ENCODE measurements around the gene HARBI1.

HARBI1 gene, protein sequence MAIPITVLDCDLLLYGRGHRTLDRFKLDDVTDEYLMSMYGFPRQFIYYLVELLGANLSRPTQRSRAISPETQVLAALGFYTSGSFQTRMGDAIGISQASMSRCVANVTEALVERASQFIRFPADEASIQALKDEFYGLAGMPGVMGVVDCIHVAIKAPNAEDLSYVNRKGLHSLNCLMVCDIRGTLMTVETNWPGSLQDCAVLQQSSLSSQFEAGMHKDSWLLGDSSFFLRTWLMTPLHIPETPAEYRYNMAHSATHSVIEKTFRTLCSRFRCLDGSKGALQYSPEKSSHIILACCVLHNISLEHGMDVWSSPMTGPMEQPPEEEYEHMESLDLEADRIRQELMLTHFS

DNA sequence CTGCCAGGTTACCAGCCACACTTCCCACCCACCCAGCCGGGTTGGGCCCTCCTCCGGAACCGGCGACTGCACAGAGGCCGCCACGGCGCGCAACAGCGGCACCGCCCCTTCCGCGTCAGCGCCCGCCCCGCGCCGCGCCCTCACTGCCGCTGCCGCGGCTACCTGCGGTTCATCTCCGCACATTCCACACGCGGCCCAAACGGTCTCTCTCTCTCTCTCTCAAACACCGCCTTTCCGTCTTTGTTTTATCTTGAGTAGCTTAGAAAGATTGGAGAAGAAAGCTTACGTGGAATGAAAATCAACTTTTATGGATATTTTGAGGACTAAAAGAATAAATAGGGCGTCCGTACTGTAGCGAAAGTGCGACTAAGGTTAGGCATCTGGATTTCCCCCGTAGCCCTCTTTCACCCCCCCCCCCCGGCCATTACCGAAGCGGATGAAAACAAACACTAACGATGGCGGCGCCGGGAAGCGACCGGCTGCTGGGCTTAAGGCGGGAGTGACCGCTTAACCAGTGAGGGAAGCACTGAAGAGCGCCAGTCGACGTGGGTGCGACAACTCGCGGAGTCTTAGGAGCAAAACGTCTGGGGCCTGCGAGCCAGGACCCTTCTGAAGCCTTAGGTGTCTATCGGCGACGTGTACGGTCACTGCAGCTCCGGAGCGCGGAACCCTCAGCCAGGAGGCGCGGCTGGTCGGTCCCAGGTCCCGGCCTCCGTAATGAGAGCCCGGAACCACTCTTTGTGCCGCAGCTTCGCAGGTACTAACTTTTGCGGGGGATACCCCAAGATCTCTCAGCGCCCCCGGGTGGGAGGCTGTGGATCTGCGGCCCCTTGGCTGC is at the start of gene HARBI1, which contains the start of gene ATG13:
TSS of gene HARBI1 (minus strand) at position 94 of the 838 bp plus-strand sequence. CDS start 990 bp downstream, outside the sequence.
TSS of gene ATG13 (plus strand) at position 420 of the 838 bp plus-strand sequence. CDS start 26,739 bp downstream, outside the sequence.
- peak; percentile 84 for DNase-seq

DNA sequence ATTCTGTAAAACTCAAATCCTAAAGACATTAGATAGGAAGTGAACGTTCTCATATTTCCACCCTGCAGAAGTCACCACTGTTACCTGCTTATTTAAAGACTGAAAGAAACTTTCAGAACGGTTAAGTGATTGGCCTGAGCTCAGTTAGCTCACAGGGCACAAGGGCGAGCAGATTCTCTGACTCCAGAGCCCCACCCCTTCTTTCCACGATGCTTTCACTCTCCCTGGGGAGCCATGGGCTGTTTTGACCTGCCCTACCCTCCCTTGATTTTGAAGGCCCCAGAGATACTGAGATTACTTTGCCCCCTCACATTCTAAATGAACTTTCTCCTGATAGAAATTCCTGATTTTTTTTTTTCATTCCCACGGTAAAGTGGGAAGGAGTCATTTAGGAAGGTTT is 49.5 kb upstream of the HARBI1 start:
- no peak for DNase-seq

DNA sequence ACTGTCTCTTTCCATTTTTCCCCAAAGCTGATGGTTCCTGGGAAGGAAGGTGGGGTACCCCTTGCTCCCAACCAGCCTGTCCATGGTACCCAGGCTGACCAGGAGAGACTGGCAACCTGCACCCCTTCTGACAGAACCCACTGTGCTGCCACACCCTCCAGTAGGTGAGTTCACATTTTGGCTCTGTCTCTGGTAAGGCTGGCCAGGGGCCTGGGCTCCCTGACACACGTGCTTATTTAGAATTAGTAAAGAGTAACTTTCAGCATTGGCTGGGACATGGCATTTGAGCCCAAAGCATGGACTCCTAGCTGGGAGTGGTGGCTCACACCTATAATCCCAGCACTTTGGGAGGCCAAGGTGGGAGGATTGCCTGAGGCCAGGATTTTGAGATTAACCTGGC is 48.3 kb upstream of the HARBI1 start:
- no peak for DNase-seq

DNA sequence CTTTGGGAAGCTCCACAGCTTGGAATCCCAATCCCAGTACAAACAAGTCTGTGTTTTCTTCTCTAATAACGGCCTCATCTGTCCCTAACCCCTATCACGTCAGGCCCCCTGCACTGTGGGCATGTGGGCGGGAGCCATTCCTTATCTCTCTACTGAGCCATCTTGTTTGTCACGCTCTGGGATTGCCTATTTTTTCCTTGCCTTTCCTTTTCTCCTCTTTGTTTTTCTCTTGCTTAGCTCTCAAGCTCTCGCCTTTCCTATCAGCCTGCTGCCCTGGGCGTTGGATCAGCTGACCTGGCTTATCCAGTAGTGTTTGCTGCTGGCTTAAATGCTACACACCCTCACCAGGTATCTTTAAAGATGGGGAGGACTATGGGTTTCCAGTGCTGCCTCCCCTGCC is 47.6 kb upstream of the HARBI1 start:
- DNase-seq = no peak

DNA sequence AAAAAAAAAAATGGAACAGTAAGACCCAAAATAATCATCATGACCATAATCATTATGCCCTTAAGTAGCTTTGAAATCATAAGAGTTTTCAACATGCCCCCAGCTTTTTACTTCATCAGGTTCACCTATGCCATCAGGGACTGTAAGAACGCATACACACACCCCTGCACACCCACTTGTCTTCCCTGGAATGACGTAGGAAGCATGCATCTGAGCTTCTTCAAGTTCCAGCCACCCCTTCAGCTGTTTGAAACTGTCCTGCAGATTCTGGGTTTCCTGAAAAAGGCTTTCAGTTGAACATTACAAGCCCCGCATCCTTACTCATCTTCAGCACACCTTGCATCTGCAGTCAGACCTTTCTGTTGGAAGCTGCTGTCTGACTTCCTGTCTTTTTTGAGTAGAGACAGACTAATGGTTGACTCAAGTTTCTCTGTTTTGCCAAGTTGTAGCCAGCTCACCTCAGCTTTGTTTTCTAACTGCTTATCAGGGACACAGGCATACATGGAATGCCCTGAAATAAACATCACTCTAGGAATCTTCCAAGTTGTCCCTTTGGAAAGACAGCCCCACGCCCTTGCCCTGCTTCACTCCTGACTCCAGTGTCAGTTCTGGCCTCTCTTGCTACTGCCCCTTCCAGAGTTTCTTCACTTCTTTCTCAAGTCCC is 46.4 kb upstream of the HARBI1 start:
- DNase-seq = no peak

DNA sequence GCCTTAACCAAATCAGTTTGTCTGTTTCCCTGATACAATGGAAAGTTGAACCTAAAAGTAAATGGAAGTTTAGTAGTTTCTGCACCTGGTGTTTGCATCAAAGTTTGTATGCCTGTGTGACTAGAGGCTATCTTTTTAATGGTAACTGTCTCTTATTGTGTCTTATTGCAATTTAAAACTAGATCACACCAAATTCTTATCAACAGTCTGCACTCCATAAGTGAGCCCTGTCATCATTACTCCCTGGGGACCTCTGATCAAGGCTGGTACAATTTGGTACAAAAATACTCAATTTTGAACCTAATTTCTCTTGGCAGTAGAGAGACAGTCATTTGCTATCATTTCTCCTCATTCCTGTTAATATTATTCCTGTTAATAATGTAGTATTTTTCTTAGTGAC is 45.3 kb upstream of the HARBI1 start:
- no peak for DNase-seq

DNA sequence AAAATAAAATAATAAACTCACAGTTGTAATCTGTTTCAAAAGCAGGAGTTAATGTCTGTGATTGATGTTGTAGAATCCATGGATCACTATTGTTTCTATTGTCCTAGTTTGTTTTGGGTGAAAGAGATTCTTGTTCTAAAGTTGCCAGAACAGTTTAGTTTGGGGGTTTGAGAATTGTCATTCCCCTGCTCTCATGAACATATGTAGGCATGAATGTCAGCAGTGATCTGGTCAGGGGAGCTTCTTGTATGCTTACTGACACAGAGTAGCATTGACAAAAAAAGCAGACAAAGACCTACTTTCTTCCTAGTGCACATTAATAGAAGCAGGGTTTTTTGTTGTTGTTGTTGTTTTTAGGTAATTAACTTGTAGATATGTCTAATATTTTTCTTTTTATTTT is 44.8 kb upstream of the HARBI1 start:
- no peak for DNase-seq

DNA sequence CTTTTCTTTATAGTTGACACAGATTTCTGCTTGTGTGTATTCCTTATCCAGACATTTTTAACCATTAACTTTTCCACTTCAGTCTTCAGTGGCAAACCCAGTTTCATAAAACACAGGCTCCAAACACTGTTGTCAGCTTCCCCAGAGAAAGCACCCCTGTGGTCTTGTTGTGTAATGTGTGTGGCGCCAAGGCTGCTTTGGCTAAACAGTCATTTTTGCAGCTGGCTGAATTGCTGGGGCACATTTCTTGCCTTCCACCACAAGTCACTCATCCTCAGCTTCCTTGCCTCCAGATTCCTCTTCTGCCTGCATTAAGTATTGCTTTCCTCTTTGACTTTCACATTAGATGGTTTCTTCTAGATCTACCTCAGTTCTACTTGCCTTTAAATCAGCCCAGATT is 42.9 kb upstream of the HARBI1 start:
- no peak for DNase-seq

DNA sequence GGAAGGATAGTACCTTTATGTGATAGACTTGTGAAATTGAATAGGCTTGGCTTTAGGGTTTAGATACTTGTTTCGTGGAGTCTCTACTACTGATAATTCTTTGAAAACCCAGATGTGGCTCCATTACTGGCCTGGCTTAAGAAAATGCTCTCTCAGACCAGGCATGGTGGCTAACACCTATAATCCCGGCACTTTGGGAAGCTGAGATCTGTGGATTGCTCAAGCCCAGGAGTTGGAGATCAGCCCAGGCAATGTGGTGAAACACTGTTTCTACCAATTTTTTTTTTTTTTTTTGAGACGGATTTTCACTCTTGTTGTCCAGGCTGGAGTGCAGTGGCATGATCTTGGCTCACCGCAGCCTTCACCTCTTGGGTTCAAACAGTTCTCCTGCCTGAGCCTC is 41.2 kb upstream of the HARBI1 start:
- DNase-seq = no peak

DNA sequence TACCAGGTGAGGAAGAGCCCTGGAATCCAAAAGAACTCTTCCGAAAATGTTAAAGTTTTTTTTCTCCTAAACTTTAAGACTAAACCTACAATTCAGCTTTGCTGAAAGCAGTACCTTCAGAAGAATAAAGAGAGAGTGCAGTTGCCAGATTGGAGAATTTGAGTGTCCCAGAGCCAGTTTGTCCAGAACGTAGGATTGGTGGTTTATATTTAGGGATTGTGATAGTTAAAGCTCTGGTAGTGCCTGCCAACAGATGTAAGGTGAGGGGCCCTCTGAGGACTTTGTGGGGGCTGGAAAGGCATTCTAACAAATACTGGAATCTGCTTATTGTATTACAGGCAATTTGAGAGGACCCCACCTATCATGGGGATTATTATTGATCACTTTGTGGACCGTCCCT is 40.2 kb upstream of the HARBI1 start:
- DNase-seq = no peak

DNA sequence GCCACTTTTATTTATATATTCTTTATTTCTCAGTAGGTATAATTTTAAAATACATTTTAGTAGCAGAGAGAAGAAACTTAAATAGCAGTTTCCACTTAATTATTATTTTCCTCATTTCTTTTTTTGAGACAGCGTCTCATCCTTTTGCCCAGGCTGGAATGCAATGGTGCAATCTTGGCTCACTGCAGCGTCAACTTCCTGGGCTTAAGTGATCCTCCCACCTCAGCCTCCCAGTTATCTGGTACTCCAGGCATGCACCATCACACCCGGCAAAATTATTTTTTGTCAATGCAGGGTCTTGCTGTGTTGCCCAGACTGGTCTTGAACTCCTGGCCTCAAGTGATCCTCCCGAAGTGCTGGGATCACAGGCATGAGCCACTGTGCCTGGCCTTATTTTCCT is 38.6 kb upstream of the HARBI1 start:
- no peak for DNase-seq

DNA sequence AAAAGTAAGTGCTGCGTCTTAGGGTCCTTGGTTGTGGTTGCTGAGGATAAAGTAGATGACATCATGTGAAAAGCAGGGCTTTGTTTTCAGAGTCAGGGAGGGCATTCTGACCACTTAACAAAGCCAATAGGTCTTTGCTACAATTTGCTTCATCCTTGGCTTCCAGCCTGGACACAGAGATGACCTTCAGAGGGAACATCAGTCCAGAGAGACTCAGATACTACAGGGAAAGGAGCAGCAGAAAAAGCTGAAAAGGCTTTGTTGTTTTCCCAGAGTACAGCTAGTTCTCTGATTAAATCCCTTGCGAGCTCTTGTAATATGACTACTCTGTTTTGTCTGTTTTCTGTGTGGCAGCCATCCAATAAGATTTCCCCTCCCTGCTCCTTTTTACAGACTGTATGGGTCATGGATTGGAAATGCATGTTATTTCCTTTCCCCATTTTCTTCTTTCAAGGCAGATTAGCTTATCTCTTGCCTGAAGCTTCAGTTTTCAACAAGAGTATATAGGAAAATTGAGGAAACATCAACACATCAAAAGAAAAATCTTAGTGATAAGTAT is 32.2 kb upstream of the HARBI1 start:
- peak; percentile 65 for DNase-seq

DNA sequence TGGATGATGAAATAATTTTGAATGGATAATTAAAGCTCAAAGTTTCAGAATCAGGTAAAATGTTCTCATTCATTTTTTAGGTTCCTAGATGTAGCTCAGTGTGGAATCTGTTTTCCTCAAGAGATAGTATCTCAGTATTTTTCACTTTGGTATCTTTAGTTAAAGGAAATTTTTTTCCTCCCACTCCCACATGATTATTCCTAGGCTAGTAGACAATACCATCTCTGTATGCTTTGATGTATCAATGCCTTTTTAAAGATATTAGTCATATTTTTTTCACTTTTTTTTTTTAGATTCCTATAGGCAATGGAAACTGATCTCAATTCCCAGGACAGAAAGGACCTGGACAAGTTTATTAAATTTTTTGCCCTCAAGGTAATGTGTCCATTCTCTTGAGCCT is 27.0 kb upstream of the HARBI1 start:
- no peak for DNase-seq

DNA sequence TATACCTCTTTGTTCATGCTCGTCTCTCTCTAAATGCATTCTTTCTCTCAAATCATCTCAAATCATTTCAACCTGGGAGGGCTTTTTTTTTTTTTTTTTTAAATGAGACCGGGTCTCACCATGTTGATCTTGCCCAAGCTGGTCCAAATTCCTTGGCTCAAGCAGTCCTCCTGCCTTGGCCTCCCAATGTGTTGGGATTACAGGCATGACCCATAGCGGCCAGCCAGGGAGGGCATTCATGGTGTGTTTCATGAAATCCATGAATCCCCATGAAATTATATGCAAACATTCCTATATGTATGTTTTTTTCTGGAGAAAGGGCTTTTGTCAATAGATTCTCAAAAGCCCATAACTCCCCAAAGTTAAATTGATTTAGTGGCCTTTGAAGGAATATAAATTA is 26.5 kb upstream of the HARBI1 start:
- no peak for DNase-seq

DNA sequence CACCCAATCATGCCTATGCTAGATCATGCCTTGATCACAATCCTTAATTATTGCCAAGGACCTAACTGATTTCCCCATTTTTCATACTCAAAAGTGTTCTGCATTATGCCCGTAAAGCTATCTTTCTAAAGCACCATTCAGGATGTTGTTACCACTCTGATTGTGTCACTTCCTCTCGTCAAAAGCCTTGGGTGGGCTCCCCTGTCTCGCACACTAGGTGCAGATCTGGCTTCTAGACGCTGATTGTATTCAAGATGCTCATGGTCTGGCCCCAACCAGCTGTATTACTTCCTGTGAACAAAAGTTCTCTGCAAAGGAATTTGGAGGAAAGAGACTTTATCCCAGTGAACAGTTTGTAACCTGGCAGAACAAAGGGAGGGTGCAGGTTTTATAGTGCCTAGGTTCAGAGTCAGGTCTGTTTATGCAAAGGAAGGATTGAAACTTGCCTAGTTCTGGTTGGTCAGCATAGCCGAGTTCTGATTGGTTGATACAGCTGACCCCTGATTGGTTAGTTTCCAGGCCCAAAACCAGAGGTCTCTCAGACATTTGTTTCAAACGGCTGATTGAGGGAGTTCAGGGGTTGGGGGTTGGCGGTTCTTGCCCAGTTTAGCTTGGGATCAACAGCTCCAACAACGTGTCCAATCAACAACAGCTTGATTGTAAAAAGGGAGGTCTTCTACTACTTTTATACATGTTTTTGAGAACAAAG is 25.8 kb upstream of the HARBI1 start:
- no peak for DNase-seq

DNA sequence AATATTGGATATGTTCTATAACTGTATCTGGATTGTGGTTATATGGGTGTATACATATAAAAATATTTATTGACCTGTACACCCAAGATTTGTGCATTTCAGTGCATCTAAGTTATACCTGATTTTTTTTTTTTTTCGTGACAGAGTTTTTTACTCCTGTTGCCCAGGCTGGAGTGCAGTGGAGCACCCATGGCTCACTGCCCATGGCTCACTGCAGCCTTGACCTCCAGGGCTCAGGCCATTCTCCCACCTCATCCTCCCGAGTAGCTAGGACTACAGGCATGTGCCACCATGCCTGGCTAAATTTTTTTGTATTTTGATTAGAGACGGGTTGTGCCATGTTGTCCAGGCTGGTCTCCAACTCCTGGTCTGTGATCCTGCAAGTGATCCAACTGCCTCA is 24.6 kb upstream of the HARBI1 start:
- no peak for DNase-seq

DNA sequence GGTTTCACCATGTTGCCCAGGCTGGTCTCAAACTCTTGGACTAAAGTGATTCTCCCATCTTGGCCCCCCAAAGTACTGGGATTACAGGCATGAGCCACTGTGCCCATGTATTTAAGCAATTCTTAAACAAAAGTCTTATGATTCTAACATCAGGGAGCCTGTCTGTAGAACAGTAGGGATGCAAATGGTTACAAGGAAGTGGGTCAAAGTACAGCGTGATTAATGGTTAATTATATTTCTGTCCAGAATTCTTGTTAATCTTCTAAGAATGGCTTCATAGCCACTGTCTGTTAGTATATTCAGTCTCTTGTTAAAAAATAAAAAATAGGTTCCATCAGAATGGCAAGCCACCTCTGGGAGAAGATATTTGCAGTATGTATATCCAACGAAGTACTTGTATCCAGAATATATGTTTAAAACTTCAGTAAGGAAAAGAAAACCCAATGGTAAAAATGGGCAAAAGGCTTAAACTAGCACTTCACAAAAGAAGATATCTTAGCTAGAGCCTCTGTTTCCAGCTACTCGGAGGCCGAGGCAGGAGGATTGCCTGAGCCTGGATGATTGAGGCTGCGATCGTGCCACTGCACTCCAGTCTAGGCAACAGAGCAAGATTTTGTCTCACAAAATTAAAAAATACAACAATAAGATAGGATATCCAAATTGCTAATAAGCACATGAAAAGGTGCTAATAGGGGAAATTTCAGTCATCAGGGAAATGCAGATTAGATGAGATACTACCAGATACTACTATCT is 23.2 kb upstream of the HARBI1 start:
- no peak for DNase-seq

DNA sequence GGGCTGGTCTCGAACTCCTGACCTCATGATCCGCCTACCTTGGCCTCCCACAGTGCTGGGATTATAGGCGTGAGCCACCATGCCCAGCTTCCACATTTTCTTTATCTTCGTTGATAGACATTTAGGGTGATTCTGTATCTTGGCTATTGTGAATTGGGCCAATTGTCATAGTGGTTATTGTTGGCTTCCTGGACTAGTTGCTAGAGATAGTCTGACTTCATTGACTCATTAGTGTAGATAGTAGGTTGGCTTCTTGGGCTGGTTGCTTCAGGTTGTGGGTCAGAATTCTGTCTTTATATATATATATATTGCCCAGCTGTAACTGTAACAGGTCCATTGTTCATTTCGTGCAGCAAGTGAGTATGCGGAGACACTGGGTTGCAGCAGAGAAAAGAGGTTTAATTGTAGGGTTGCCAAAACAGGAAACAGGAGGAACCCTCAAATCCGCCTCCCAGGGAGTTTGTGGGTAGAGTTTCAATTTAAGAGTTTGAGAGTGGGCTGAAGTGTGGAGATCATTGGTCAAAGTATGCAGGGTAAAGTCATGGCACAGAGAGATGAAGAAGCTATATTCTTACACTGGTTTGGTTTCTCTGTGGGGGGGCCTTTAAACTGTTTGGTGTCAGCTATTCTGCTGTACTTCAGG is 22.3 kb upstream of the HARBI1 start:
- no peak for DNase-seq

DNA sequence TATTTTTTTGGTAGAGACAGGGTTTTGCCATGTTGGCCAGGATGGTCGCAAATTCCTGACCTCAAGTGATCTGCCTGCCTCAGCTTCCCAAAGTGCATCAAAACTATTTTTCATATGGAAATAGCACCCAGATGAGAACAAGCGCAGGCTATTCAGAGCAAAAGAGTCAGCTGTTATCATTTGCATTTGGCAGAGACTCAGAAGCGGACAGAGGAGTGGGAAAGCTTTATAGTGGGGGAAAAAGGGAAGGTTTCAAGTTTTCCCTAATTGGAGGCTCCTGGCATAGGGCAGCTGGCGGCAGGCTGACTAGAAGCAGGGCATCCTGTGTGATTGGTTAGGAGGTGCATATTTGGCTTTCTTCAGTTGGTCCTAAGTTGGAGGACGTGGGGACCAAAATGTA is 20.5 kb upstream of the HARBI1 start:
- DNase-seq = no peak

DNA sequence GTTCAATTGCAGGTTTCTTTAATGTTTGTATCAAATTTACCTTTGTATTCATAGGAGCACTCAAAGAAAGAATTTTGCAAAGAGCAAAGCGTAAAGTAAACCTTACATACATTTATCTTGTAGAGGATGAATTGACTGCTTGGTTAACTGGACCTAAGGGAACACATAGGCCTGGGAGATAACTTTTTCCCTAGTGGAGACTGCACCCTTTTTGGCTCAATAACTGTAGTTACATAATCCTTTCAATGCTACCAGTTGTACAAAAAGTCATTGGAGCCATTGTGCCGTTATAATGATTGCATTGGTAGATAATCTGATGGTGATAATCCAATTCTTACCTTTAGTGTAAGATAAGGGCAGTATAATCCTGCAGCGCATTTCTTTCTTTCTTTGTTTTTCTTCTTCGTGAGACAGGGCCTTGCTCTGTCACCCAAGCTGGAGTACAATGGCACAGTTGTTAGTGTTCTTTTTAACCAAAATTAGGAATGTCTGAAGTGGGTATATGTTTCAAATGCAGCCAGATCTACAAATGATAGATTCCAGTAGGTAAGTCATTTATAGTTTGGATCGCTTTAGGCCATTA is 18.6 kb upstream of the HARBI1 start:
- DNase-seq = no peak
